Bronchial epithelial cell (primary cell): ENCODE data around the gene CST11. TPM values are rescaled to one million over a fixed set of nuclear protein-coding genes. Genes with fewer than 3 reads are reported as not detected.
A peak's percentile ranks its signal among the peaks of the same experiment; 100 is the strongest.

Source experiments
- DNase-seq: peaks from one replicate; pipeline ENCODE4 v3.0.0-alpha.2; 2010; ENCODE audit warnings: low read depth
- FAIRE-seq: peaks from 2 replicates; lab custom pipeline; 2011; peaks lifted over from hg19 to GRCh38; lab: Jason Lieb, UNC
- H3K27me3 ChIP-seq: 2 replicates; pipeline ENCODE4 v1.5.1; 2011; ENCODE audit warnings: low read length; ENCODE audit not compliant: control insufficient read depth, insufficient read depth
- H3K36me3 ChIP-seq: 2 replicates; pipeline ENCODE4 v1.5.1; 2011; ENCODE audit warnings: low read length; ENCODE audit not compliant: control insufficient read depth, insufficient read depth
- H3K4me3 ChIP-seq: 2 replicates; pipeline ENCODE4 v1.5.1; 2011; ENCODE audit warnings: mild to moderate bottlenecking, low read depth, low read length, control low read depth
- CTCF ChIP-seq: IDR thresholded peaks from 2 replicates; pipeline ENCODE4 v1.5.1; 2011; ENCODE audit warnings: mild to moderate bottlenecking, moderate library complexity, low read length, control low read depth, inconsistent platforms; ENCODE audit not compliant: insufficient read depth, severe bottlenecking
- total RNA-seq: library from RNA; depleted of rRNA; stranded (reverse); fragments of >200 nt; gene quantifications from 2 replicates; pipeline ENCODE4 v1.2.1, GENCODE V29; 2014

CST11 gene
- total RNA-seq, 1 donor from 2014 or later = not detected

GRCh38 chr20:23451956-23452487 lies 654 bp downstream of the CST11 start:
- no peak for FAIRE-seq

DNA sequence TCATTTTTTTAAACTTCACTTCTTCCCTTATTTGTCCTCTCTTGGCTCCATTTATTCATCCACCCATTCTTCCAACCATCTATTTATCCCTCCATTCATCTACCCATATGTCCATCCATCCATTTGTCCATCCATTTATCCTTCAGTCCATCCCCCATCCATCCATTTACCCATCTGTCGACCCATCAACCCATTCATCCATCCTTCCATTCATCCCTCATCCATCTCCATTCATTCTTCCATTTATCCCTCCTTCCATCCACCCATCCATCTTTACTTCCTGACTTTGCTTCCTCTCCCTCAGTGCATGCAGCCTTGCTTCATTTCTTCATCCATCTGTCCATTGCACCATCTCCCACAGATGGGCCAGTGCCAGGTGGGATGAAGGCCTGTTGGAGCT lies 1.8 kb downstream of the CST11 start:
- H3K36me3 ChIP-seq = no peaks in the 10 kb centered on the region
- TF ChIP-seq CTCF = no peak
- no peak overlapping the region for H3K4me3 ChIP-seq
- no peak for FAIRE-seq
- H3K27me3 ChIP-seq = no peaks in the 10 kb centered on the region
- DNase-seq = no peak

More at GRCh38 chr20:23451956-23452487, 654 bp downstream of the CST11 start:
- Histone ChIP-seq H3K36me3 (no peaks in the 10 kb centered on the region), H3K27me3 (no peaks in the 10 kb centered on the region), H3K4me3 (no peak overlapping the region)
- TF ChIP-seq CTCF = no peak
- DNase-seq = no peak

DNA sequence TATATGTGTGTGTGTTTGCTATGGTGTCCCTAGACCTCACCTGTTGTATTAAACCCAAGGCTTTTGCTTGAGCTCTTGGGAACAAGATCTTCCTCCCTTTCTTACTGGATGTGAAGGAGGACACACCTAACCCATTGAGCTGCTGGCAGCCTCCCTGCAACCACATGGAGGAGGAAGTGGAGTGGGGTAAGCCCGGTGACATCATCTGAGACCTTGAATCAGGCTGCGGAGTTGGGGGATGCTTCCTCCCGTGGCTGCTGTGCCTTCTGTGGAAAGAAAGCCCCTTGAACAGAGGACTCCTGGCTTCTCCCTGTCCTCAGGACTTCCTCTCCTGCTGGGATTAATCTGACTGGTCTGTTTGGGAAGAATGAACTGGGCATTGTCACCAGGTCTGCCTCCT lies 3.3 kb downstream of the CST11 start:
- peak; percentile 36 for DNase-seq
- Histone ChIP-seq H3K36me3 (no peaks in the 10 kb centered on the region), H3K27me3 (no peaks in the 10 kb centered on the region), H3K4me3 (no peak overlapping the region)
- no peak for FAIRE-seq
- no peak for TF ChIP-seq CTCF

DNA sequence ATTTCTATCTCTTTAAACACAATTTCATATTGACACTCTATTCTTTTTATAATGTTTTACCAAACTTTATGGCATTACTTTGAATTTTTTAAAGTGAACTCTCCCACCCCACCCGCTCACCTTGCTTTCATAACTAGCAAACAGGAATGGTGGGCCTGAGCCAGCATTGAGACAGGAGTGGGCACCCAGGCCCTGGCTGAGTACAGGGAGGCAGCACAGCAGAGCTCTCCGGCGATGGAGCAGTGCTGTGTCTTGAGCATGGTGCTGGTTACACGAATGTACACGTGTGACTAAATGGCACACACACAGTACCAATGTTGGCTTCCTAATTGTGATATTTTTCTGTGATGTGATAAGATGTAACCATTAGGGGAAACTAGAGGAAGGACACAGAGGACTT lies 4.5 kb downstream of the CST11 start:
- H3K27me3 ChIP-seq = no peaks in the 10 kb centered on the region
- no peak overlapping the region for H3K4me3 ChIP-seq
- no peaks in the 10 kb centered on the region for H3K36me3 ChIP-seq
- DNase-seq (no peak), FAIRE-seq (no peak)
- TF ChIP-seq CTCF = no peak

- no peak for FAIRE-seq
- Histone ChIP-seq H3K36me3 (no peaks in the 10 kb centered on the region), H3K27me3 (no peaks in the 10 kb centered on the region), H3K4me3 (no peak overlapping the region)
- no peak for TF ChIP-seq CTCF
- peak; percentile 11 for DNase-seq
These were observed 6.2 kb downstream of the CST11 start for GRCh38 chr20:23446505-23446904.

GRCh38 chr20:23445596-23446217 lies 7.0 kb downstream of the CST11 start:
- Histone ChIP-seq H3K36me3 (no peaks in the 10 kb centered on the region), H3K4me3 (no peak overlapping the region), H3K27me3 (no peaks in the 10 kb centered on the region)
- DNase-seq = peak; percentile 92
- no peak for TF ChIP-seq CTCF
- no peak for FAIRE-seq
